ENCODE measurements around the gene R3HDM1.

DNA sequence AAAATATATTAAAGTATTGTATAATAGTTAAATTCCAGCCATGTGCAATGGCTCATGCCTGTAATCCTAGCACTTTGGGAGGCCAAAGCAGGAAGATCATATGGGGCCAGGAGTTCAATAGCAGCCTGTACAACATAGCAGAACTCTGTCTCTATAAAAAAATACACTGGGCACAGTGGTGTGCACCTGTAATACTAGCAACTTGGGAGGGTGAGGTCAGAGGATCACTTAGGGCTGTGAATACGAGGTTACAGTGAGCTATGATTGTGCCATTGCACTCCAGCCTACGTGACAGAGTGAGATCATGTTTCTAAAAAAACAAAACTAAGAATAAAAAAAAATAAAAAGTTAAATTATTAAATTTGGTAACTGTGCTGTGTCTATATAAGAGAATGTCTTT, 36.4 kb upstream of the R3HDM1 start:
- TF ChIP-seq, protein P1, sequence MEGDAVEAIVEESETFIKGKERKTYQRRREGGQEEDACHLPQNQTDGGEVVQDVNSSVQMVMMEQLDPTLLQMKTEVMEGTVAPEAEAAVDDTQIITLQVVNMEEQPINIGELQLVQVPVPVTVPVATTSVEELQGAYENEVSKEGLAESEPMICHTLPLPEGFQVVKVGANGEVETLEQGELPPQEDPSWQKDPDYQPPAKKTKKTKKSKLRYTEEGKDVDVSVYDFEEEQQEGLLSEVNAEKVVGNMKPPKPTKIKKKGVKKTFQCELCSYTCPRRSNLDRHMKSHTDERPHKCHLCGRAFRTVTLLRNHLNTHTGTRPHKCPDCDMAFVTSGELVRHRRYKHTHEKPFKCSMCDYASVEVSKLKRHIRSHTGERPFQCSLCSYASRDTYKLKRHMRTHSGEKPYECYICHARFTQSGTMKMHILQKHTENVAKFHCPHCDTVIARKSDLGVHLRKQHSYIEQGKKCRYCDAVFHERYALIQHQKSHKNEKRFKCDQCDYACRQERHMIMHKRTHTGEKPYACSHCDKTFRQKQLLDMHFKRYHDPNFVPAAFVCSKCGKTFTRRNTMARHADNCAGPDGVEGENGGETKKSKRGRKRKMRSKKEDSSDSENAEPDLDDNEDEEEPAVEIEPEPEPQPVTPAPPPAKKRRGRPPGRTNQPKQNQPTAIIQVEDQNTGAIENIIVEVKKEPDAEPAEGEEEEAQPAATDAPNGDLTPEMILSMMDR (IDR thresholded peaks at IDR 0.05): no peak
- TF ChIP-seq POLR2A (IDR thresholded peaks at IDR 0.05): no peak

Measured in heart left ventricle (tissue), 13 donors.